ENCODE measurements around the gene REV1.
"Not testable (repeated sequence)": the region's sequence is repeated elsewhere in the genome, so short reads cannot be mapped to it uniquely, and the experiment has no call there.

Gene REV1

GRCh38 chr2:99485824-99486223, 4.0 kb downstream of the REV1 start:
- FAIRE-seq, result no peak

- FAIRE-seq, result no peak
Measured at GRCh38 chr2:99485411-99485810, 4.4 kb downstream of the REV1 start.

GRCh38 chr2:99484205-99484604, 5.6 kb downstream of the REV1 start:
- FAIRE-seq, result no peak

- FAIRE-seq, result no peak
Measured at GRCh38 chr2:99481941-99482340, 7.9 kb downstream of the REV1 start.

- no peak for FAIRE-seq
Measured at GRCh38 chr2:99481527-99481926, 8.3 kb downstream of the REV1 start.

- FAIRE-seq, result no peak
Measured at GRCh38 chr2:99480390-99480789, 9.4 kb downstream of the REV1 start.

- FAIRE-seq, result no peak
Measured at GRCh38 chr2:99478632-99479031, 11.2 kb downstream of the REV1 start.

- FAIRE-seq, result no peak
Measured at GRCh38 chr2:99477054-99477453, 12.8 kb downstream of the REV1 start.

GRCh38 chr2:99476629-99477028, 13.2 kb downstream of the REV1 start:
- no peak for FAIRE-seq

- not testable (repeated sequence) for FAIRE-seq
Measured at GRCh38 chr2:99475095-99475494, 14.7 kb downstream of the REV1 start.

GRCh38 chr2:99473518-99474083, 16.2 kb downstream of the REV1 start:
- no peak for FAIRE-seq

GRCh38 chr2:99472600-99472960, 17.2 kb downstream of the REV1 start:
- FAIRE-seq, result no peak

GRCh38 chr2:99471654-99472599, 17.9 kb downstream of the REV1 start:
- FAIRE-seq, result no peak

GRCh38 chr2:99470957-99471356, 18.9 kb downstream of the REV1 start:
- no peak for FAIRE-seq

GRCh38 chr2:99470459-99470858, 19.4 kb downstream of the REV1 start:
- not testable (repeated sequence) for FAIRE-seq

- no peak for FAIRE-seq
Measured at GRCh38 chr2:99469394-99469793, 20.4 kb downstream of the REV1 start.

- FAIRE-seq, result no peak
Measured at GRCh38 chr2:99468155-99468554, 21.7 kb downstream of the REV1 start.

- FAIRE-seq, result no peak
Measured at GRCh38 chr2:99467390-99467789, 22.4 kb downstream of the REV1 start.

- FAIRE-seq, result no peak
Measured at GRCh38 chr2:99461828-99462483, 27.9 kb downstream of the REV1 start.

- no peak for FAIRE-seq
Measured at GRCh38 chr2:99458529-99458928, 31.3 kb downstream of the REV1 start.

- no peak for FAIRE-seq
Measured at GRCh38 chr2:99451686-99452085, 38.1 kb downstream of the REV1 start.

- FAIRE-seq, result no peak
Measured at GRCh38 chr2:99451280-99451679, 38.5 kb downstream of the REV1 start.

- FAIRE-seq, result no peak
Measured at GRCh38 chr2:99450199-99450598, 39.6 kb downstream of the REV1 start.

- FAIRE-seq, result no peak
Measured at GRCh38 chr2:99448556-99448955, 41.3 kb downstream of the REV1 start.

Measured in A204.1 (cell line).